ENCODE results near the gene DGAT2.

- TF ChIP-seq CTCF (IDR thresholded peaks at IDR 0.05; ENCODE audit: insufficient read depth, low read length, poor library complexity, severe bottlenecking) (no peak), EZH2phosphoT487 (conservative IDR thresholded peaks at IDR 0.05; ENCODE audit: low read length) (no peak)
Measured at GRCh38 chr11:75725547-75726320, 42.8 kb upstream of the DGAT2 start.

Measured in SU-DHL-6 (cell line).